Transverse colon (tissue), 4 donors: ENCODE results near the gene AKAP6.

ENCODE experiments used
- CTCF ChIP-seq, 5 experiments: fragments of 200-600 bp in 3 of 5; fragments of 450-650 bp in 2 of 5; sonication (generic) in 3 of 5; IDR thresholded peaks; 1 replicate in 2 of 5; 2 replicates in 3 of 5; pipeline ENCODE4 v1.5.1; 2016 to 2017; ENCODE audit warnings: antibody characterized with exemption in 5 of 5, inconsistent platforms in 3 of 5, mild to moderate bottlenecking in 2 of 5, moderate library complexity in 1 of 5
- POLR2AphosphoS5 ChIP-seq, 3 donors: sonication (generic); formaldehyde crosslinking; IDR thresholded peaks; one replicate each; pipeline ENCODE4 v1.6.1; 2016; ENCODE audit warnings: antibody characterized with exemption in 3 of 3

GRCh38 chr14:32677129-32677780, 348.2 kb downstream of the AKAP6 start:
- TF ChIP-seq CTCF (IDR thresholded peaks at IDR 0.05) (no peak), POLR2AphosphoS5 (IDR thresholded peaks at IDR 0.05) (no peak)
